OCI-LY7 (cell line): ENCODE results near the gene EDEM3.

ENCODE experiments used
- EZH2phosphoT487 ChIP-seq: fragments of 200-600 bp; sonication (generic); IDR thresholded peaks from 2 replicates; pipeline ENCODE4 v1.6.1; 2018; ENCODE audit warnings: low read depth, borderline replicate concordance, mild to moderate bottlenecking, mixed run types, antibody characterized with exemption, low read length, moderate library complexity, mixed read lengths
- TF ChIP-seq, protein P1 (sequence below): fragments of 200-600 bp; sonication (generic); conservative IDR thresholded peaks from 2 replicates; pipeline ENCODE4 v1.5.1; 2014; ENCODE audit warnings: mild to moderate bottlenecking, antibody characterized with exemption, low read length, moderate library complexity, mixed read lengths

DNA sequence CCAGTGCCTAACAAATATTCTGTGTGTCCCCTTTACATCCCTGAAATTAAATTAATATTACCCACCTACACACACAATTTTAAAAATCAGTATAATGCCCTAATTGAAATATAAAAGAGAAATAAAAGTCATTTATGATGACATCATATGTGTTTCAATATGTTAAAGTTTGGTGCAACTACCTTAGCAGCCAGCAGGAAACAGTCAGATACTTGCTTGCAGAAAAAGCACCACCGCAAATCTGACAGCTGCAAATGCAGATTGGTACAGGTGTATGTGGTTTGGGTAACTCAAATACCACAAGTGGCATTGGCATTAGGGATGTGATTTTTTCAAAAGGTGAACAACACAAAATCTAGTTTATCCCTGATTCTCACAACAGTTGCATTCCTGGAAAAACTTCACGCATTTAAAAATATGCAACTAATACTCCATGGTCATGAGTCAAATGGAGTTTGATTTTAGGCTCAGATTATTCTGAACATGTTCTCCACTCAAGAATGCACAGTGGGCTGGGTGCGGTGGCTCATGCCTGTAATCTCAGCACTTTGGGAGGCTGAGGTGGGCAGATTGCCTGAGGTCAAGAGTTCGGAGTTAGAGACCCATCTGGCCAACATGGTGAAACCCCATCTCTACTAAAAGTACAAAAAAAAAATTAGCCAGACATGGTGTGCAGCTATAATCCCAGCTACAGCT is 106.3 kb downstream of the EDEM3 start:
- TF ChIP-seq, protein P1, sequence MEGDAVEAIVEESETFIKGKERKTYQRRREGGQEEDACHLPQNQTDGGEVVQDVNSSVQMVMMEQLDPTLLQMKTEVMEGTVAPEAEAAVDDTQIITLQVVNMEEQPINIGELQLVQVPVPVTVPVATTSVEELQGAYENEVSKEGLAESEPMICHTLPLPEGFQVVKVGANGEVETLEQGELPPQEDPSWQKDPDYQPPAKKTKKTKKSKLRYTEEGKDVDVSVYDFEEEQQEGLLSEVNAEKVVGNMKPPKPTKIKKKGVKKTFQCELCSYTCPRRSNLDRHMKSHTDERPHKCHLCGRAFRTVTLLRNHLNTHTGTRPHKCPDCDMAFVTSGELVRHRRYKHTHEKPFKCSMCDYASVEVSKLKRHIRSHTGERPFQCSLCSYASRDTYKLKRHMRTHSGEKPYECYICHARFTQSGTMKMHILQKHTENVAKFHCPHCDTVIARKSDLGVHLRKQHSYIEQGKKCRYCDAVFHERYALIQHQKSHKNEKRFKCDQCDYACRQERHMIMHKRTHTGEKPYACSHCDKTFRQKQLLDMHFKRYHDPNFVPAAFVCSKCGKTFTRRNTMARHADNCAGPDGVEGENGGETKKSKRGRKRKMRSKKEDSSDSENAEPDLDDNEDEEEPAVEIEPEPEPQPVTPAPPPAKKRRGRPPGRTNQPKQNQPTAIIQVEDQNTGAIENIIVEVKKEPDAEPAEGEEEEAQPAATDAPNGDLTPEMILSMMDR: no peak
- TF ChIP-seq EZH2phosphoT487: no peak
